Measurements from ENCODE around the gene SLC1A5.
"Not testable (repeated sequence)": the region's sequence is repeated elsewhere in the genome, so short reads cannot be mapped to it uniquely, and the experiment has no call there.

Gene SLC1A5

GRCh38 chr19:46788262-46788967 is at the start of gene SLC1A5:
SLC1A5 (minus strand) TSS chr19:46788594; CDS start chr19:46787965, 629 bp downstream.
- DNase-seq, result peak; percentile 98

GRCh38 chr19:46838160-46838559 is 49.8 kb upstream of the SLC1A5 start:
- DNase-seq, result no peak

- DNase-seq, result no peak
Measured at GRCh38 chr19:46834984-46835383, 46.6 kb upstream of the SLC1A5 start.

- no peak for DNase-seq
Measured at GRCh38 chr19:46834121-46834520, 45.7 kb upstream of the SLC1A5 start.

GRCh38 chr19:46830864-46831263 is 42.5 kb upstream of the SLC1A5 start:
- DNase-seq, result no peak

- no peak for DNase-seq
Measured at GRCh38 chr19:46828484-46828883, 40.1 kb upstream of the SLC1A5 start.

GRCh38 chr19:46825731-46826055 is 37.3 kb upstream of the SLC1A5 start:
- no peak for DNase-seq

GRCh38 chr19:46824890-46825730 is 36.7 kb upstream of the SLC1A5 start:
- no peak for DNase-seq

GRCh38 chr19:46823049-46823448 is 34.7 kb upstream of the SLC1A5 start:
- DNase-seq, result no peak

- not testable (repeated sequence) for DNase-seq
Measured at GRCh38 chr19:46822410-46822787, 34.0 kb upstream of the SLC1A5 start.

- DNase-seq, result peak; percentile 33
Measured at GRCh38 chr19:46821512-46822409, 33.4 kb upstream of the SLC1A5 start.

- DNase-seq, result peak; percentile 59
Measured at GRCh38 chr19:46818812-46819211, 30.4 kb upstream of the SLC1A5 start.

GRCh38 chr19:46815833-46816627 is 27.6 kb upstream of the SLC1A5 start:
- DNase-seq, result no peak

GRCh38 chr19:46813839-46814358 is 25.5 kb upstream of the SLC1A5 start:
- no peak for DNase-seq

GRCh38 chr19:46812977-46813838 is 24.8 kb upstream of the SLC1A5 start:
- DNase-seq, result no peak

- DNase-seq, result no peak
Measured at GRCh38 chr19:46809534-46810272, 21.3 kb upstream of the SLC1A5 start.

GRCh38 chr19:46806656-46807055 is 18.3 kb upstream of the SLC1A5 start:
- no peak for DNase-seq

GRCh38 chr19:46804432-46804831 is 16.0 kb upstream of the SLC1A5 start:
- not testable (repeated sequence) for DNase-seq

GRCh38 chr19:46803555-46803954 is 15.2 kb upstream of the SLC1A5 start:
- no peak for DNase-seq

- DNase-seq, result no peak
Measured at GRCh38 chr19:46802152-46802551, 13.8 kb upstream of the SLC1A5 start.

All from hematopoietic multipotent progenitor cell treated with erythropoietin and hydrocortisone succinate and interleukin-3 and kit ligand, for 8 days (in vitro differentiated cells).